GM12872 (cell line): ENCODE results near the gene GNG7.

Experiments used
- CTCF ChIP-seq: IDR thresholded peaks from 3 replicates; pipeline ENCODE4 v1.5.1; 2011; ENCODE audit warnings: low read depth, mild to moderate bottlenecking, low read length, moderate library complexity; ENCODE audit not compliant: insufficient read depth

The GNG7 gene

GRCh38 chr19:2715470-2716274 lies 13.2 kb upstream of the GNG7 start:
- TF ChIP-seq CTCF = no peak

- TF ChIP-seq CTCF = no peak
These were observed 12.2 kb upstream of the GNG7 start for GRCh38 chr19:2714531-2715269.

GRCh38 chr19:2711875-2712205 lies 9.3 kb upstream of the GNG7 start:
- no peak for TF ChIP-seq CTCF

DNA sequence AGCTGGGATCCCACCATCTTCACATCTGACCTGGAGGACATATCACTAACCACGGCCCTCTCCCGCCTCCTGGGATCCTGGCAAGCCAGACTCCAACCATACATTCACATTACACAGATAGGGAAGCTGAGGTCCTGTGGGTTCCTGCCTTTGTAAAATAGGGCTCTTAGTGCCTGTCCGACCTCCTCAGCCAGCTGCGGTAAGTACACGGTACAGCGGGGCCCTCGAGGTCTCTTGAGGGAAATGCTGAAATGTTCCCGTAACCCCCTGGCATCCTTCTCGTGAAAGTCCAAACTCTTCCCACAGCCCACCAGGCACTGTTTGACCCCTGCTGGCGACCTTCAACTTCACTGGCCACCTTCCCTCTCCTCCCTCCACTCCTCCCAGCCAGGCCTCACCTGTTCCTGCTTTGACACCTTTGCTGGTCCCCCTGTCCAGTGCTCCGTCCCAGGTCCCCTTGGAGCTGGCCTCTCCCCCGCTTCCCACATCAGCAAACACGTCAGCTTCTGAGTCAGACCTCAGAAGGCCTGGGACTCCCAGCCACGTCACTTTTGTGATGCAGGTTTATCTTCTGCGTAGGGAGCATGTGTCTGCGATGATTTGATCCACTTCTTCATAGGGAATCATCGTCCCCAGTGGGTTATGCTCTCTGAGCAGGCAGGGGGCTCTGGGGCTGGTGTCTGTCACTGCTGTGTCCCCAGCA lies 8.8 kb upstream of the GNG7 start:
- no peak for TF ChIP-seq CTCF

DNA sequence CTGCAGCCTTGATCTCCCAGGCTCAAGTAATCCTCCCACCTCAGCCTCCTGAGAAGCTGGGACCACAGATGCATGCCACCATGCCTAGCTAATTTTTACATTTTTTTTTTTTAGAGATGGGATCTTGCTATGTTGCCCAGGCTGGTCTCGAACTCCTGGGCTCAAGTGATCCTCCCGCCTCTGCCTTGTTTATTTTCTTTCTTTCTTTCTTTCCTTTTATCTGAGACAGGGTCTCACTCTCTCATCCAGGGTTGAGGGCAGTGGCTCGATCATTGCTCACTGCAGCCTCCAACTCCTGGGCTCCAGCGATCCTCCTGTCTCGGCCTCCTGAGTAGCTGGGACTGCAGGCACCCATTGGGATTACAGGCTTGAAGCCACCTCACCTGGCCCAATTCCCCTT lies 3.8 kb upstream of the GNG7 start:
- TF ChIP-seq CTCF = no peak

DNA sequence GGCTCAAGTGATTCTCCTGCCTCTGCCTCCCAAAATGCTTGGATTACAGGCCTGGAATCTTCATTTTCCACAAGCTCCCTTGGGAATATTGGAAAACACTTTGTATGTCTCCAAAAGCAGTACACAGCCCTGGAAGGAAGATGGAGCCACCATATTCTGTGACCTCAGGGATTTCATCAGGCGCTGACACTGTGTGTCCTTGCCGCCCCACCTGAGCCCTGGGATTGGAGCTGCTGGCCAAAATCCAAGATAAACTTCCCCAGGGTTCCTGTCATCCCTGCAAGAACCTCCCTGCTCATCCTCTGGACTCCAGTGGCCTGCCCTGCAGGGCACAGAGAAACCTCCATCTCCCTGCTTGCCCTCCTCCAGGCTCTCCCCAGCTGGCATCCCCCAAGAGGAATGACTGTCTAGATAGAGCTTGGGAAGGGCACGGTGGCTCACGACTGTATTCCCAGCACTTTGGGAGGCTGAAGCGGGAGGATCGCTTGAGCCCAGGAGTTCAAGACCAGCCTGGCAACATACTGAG lies 1.3 kb upstream of the GNG7 start:
- no peak for TF ChIP-seq CTCF

DNA sequence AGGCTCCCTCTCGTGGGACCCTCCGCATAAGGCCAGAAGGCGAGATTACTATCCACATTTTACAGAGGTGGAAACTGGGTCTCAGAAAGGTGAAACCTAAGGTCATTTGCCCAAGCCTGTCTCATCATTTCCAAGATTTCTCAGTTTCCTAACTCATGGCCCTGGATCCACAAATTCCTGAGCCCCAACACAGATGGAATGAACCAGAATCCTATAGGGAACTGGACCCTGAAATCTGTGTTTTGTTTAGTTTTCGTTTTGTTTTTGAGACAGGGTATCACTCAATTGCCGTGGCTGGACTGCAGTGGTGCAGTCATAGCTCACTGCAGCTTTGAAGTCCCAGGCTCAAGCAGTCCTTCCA lies 563 bp upstream of the GNG7 start:
- no peak for TF ChIP-seq CTCF
